HG03159 (cell line): ENCODE results near the gene CLCNKA.

Experiments
- ATAC-seq: cut with Tn5 transposase; IDR thresholded peaks from one replicate; pipeline ENCODE4 v1.9.1; 2021; ENCODE audit warnings: mild to moderate bottlenecking, moderate library complexity; ENCODE audit not compliant: unreplicated experiment

The CLCNKA gene

GRCh38 chr1:16076031-16076864 is 54.4 kb downstream of the CLCNKA start:
- no peak for ATAC-seq

DNA sequence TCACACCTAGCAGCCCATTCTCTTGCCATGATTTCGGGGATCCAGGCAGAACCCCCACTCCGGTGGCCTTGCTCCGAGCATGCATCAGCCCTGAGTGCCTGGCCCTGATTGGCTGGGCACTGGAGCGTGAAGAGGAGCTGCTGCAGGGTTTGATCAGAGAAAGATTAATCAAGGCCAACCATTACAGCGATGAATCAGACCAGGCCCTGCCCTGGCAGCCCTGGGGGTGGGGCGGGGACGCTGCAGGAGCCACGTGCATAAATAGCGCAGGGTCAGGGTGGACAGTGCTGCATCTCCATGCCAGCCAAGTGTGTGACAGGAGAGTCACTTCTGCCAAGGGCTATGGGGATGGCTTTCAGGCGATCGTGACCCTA is 55.0 kb downstream of the CLCNKA start:
- no peak for ATAC-seq

- ATAC-seq = no peak
These were observed 55.8 kb downstream of the CLCNKA start for GRCh38 chr1:16077406-16078245.

DNA sequence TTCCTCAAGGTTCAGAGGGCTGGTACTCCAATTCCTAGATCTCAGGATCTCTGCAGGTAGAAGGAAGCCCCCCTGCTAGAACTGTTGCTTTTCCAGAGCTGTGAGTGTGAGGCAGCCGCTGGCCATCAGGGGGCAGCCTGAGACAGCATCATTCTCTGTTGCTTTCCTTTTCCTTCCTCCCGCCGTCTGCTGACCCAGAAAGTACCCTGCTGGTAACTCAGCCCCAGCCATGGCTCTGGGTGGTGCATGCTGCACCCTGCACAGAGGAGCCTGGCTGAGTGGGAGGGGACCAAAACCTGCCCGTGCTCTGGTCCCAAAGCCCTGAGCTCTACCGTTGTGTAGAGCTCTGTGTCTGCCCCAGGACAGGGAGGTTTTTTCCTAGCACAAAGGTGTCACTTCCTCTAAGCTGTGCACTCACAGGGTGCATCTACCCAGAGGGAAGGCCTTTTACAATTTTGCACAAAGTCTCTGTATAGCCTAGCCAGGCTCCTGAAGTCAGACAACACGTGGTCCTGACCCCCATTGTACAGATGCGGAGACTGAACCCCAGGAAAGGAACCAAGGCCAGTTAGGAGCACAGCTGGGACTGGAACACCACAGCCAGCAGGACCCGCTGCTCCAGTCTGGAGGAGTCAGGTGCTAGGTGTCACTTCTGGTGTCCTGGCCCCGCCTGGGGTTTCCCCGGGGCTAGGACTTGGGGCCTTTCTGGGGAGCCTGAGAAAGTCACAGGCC is 57.3 kb downstream of the CLCNKA start:
- ATAC-seq = peak; percentile 61

DNA sequence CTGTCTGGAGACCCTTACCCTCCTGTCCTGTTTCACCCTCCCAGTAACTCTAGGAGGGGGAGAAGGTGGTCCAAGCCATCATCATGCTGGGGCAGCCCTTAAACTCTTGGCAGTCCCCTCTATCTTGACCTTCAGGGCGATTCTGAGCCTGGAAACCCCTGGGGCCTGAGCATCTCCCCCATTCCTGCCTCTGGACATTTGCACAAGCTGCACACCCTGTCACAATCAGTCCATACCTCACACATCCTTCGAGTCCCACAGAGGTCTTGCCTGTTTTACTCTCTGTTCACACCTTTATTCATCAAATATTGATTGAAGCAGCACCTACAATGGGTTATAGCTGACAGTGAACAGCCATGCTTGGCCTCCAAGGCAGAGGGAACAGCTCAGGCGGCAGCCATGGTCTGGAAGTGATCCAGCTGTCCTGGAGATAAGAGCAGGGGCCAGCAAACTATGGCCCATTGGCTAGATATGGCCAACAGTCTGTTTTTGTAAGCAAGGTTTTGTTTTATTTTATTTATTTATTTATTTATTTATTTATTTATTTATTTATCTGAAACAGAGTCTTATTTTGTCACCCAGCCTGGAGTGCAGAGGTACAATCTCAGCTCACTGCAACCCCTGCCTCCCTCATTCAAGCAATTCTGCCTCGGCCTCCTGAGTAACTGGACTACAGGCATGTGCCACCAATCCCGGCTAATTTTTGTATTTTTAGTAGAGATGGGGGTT is 58.8 kb downstream of the CLCNKA start:
- no peak for ATAC-seq

DNA sequence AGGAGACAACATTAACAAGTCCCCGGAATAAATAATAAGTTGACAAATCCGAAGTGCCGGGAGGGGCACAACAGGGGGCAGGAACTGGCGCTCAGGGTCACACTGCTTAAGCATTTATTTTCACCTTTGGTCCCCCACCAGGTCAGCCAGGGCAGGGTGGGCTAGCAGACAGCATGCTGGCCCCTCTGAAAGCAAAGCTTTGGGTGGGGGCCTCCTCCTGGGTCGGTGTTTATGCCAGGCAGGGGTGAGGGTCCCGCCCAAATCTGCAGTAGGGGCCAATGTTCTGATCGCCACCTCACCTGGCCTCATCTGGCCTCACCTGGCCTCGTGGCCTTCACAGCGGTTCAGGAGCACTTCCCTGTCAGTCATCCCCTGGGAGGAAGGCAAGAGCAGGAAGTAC is 59.8 kb downstream of the CLCNKA start:
- ATAC-seq = no peak

- ATAC-seq = no peak
These were observed 60.6 kb downstream of the CLCNKA start for GRCh38 chr1:16082283-16083038.

- ATAC-seq = no peak
These were observed 61.6 kb downstream of the CLCNKA start for GRCh38 chr1:16083486-16083885.
